Activated CD4-positive, alpha-beta T cell treated with anti-CD3 and anti-CD28 coated beads, Interleukin-2, amount 50 U/mL, for 48 hours (primary cell): ENCODE results near the gene PSMD11.

Experiments used
- DNase-seq, 2 experiments: peaks; one replicate each; pipeline ENCODE4 v3.0.0-alpha.2; 2020

PSMD11 gene

GRCh38 chr17:32492264-32492589 is 47.9 kb downstream of the PSMD11 start:
- no peak for DNase-seq

GRCh38 chr17:32492648-32493289 is 48.5 kb downstream of the PSMD11 start:
- DNase-seq = no peak

- DNase-seq = no peak
Measured at GRCh38 chr17:32493571-32493970, 49.3 kb downstream of the PSMD11 start.

GRCh38 chr17:32493976-32494513 is 49.7 kb downstream of the PSMD11 start:
- no peak for DNase-seq

GRCh38 chr17:32494621-32495358 is 50.5 kb downstream of the PSMD11 start:
- no peak for DNase-seq

GRCh38 chr17:32495359-32496231 is 51.3 kb downstream of the PSMD11 start:
- DNase-seq = no peak

- no peak for DNase-seq
Measured at GRCh38 chr17:32496395-32497073, 52.2 kb downstream of the PSMD11 start.

- DNase-seq = no peak
Measured at GRCh38 chr17:32497431-32498205, 53.3 kb downstream of the PSMD11 start.

- DNase-seq = no peak
Measured at GRCh38 chr17:32498391-32498790, 54.1 kb downstream of the PSMD11 start.

- no peak for DNase-seq
Measured at GRCh38 chr17:32502013-32502412, 57.7 kb downstream of the PSMD11 start.

- DNase-seq = no peak
Measured at GRCh38 chr17:32502710-32503109, 58.4 kb downstream of the PSMD11 start.

- DNase-seq = no peak
Measured at GRCh38 chr17:32503251-32504165, 59.2 kb downstream of the PSMD11 start.

- no peak for DNase-seq
Measured at GRCh38 chr17:32504166-32504990, 60.1 kb downstream of the PSMD11 start.

GRCh38 chr17:32508926-32509325 is 64.6 kb downstream of the PSMD11 start:
- DNase-seq = no peak

- no peak for DNase-seq
Measured at GRCh38 chr17:32510466-32510865, 66.2 kb downstream of the PSMD11 start.

- DNase-seq = no peak
Measured at GRCh38 chr17:32512328-32512727, 68.0 kb downstream of the PSMD11 start.

- DNase-seq = no peak
Measured at GRCh38 chr17:32513579-32513978, 69.3 kb downstream of the PSMD11 start.

GRCh38 chr17:32514606-32515005 is 70.3 kb downstream of the PSMD11 start:
- DNase-seq = no peak

- DNase-seq = no peak
Measured at GRCh38 chr17:32515677-32516383, 71.5 kb downstream of the PSMD11 start.
